ENCODE results near the gene SAMD3. TPM values are rescaled to one million over a fixed set of nuclear protein-coding genes. Genes with fewer than 3 reads are reported as not detected.

SAMD3 gene
- total and polyA plus RNA-seq, 2 experiments from 2014 or later: 3.8 to 4.9 TPM

DNA sequence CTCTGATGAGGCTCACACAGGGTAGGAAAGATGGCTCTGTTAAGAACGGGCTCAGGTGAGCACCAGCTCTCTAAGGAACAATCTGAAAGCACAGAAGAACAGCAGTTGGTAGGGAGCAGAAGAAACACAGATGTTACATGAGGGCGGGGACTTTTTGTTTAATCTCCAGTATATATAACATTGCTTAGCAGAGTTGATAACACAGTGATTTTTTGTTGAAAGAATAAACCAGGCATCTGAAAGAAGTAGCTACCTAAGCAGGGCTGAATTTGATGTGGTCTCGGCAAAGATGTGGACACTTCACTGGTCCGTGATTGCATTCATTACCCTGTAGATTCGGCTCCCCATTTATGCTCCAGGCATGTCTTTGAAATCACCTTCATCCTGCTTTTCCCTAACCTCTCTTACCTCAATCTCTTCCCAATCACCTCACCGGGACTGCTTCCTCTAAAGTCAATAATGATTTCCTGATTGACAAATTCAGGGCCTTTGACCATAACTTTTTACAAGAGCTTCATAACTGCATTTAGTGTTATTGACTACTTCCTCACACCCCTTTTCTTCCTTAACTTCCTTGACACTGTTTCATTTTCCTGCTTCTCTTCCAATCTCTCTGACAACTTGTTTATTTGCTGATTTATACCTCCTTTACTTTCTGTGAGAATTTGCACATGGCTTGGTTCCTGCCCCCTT, 34.4 kb downstream of the SAMD3 start:
- no peak overlapping the region for H3K4me2 ChIP-seq
- H3K79me2 ChIP-seq (replicated peaks; ENCODE audit: insufficient read depth): no peaks in the 10 kb centered on the region
- H3K27me3 ChIP-seq (ENCODE audit: insufficient read depth): no peaks in the 10 kb centered on the region
- no peaks in the 10 kb centered on the region for H3F3A ChIP-seq (replicated peaks; ENCODE audit: low read depth)
- peaks cover 6% of the 10 kb centered on the region; the same call in 1 of the 2 replicates for H3K9me2 ChIP-seq (ENCODE audit: insufficient read depth)
- ATAC-seq: no peak
- no peak for DNase-seq (ENCODE audit: low spot score)
- H3K4me3 ChIP-seq: no peak overlapping the region
- no peaks in the 10 kb centered on the region for H4K20me1 ChIP-seq (replicated peaks; ENCODE audit: insufficient read depth)
- no peak overlapping the region for H3K27ac ChIP-seq (ENCODE audit: low read depth)
- no peak overlapping the region for H3K4me3 Mint-ChIP-seq
- H3K36me3 Mint-ChIP-seq (ENCODE audit: low read depth): peaks cover 37% of the 10 kb centered on the region
- H3K9me3 Mint-ChIP-seq: peaks cover 24% of the 10 kb centered on the region
- H3K27me3 Mint-ChIP-seq (ENCODE audit: insufficient read depth, low read depth, poor library complexity): peaks cover 6% of the 10 kb centered on the region
- no peak for TF ChIP-seq EZH2phosphoT487 (IDR thresholded peaks at IDR 0.05; ENCODE audit: unreplicated experiment)
- TF ChIP-seq ZNF114 (CRISPR knock-in tag; IDR thresholded peaks at IDR 0.05): no peak
- no peak for TF ChIP-seq CREB1 (CRISPR knock-in tag; IDR thresholded peaks at IDR 0.05; ENCODE audit: low read depth)
- TF ChIP-seq, protein P1, sequence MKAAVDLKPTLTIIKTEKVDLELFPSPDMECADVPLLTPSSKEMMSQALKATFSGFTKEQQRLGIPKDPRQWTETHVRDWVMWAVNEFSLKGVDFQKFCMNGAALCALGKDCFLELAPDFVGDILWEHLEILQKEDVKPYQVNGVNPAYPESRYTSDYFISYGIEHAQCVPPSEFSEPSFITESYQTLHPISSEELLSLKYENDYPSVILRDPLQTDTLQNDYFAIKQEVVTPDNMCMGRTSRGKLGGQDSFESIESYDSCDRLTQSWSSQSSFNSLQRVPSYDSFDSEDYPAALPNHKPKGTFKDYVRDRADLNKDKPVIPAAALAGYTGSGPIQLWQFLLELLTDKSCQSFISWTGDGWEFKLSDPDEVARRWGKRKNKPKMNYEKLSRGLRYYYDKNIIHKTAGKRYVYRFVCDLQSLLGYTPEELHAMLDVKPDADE (IDR thresholded peaks at IDR 0.05): no peak
- no peak for TF ChIP-seq ZNF331 (CRISPR knock-in tag; IDR thresholded peaks at IDR 0.05; ENCODE audit: low read depth)
- TF ChIP-seq STAT1 (IDR thresholded peaks at IDR 0.05; ENCODE audit: unreplicated experiment): no peak
- TF ChIP-seq, protein P2, sequence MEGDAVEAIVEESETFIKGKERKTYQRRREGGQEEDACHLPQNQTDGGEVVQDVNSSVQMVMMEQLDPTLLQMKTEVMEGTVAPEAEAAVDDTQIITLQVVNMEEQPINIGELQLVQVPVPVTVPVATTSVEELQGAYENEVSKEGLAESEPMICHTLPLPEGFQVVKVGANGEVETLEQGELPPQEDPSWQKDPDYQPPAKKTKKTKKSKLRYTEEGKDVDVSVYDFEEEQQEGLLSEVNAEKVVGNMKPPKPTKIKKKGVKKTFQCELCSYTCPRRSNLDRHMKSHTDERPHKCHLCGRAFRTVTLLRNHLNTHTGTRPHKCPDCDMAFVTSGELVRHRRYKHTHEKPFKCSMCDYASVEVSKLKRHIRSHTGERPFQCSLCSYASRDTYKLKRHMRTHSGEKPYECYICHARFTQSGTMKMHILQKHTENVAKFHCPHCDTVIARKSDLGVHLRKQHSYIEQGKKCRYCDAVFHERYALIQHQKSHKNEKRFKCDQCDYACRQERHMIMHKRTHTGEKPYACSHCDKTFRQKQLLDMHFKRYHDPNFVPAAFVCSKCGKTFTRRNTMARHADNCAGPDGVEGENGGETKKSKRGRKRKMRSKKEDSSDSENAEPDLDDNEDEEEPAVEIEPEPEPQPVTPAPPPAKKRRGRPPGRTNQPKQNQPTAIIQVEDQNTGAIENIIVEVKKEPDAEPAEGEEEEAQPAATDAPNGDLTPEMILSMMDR (conservative IDR thresholded peaks at IDR 0.05; ENCODE audit: low read depth in 2 of 2): no peak
- TF ChIP-seq EZH2 (IDR thresholded peaks at IDR 0.05; ENCODE audit: low read depth, unreplicated experiment): no peak
- TF ChIP-seq JUNB (IDR thresholded peaks at IDR 0.05; ENCODE audit: unreplicated experiment): no peak
- TF ChIP-seq NANOG (IDR thresholded peaks at IDR 0.05; ENCODE audit: borderline replicate concordance): no peak
- TF ChIP-seq, protein P3, sequence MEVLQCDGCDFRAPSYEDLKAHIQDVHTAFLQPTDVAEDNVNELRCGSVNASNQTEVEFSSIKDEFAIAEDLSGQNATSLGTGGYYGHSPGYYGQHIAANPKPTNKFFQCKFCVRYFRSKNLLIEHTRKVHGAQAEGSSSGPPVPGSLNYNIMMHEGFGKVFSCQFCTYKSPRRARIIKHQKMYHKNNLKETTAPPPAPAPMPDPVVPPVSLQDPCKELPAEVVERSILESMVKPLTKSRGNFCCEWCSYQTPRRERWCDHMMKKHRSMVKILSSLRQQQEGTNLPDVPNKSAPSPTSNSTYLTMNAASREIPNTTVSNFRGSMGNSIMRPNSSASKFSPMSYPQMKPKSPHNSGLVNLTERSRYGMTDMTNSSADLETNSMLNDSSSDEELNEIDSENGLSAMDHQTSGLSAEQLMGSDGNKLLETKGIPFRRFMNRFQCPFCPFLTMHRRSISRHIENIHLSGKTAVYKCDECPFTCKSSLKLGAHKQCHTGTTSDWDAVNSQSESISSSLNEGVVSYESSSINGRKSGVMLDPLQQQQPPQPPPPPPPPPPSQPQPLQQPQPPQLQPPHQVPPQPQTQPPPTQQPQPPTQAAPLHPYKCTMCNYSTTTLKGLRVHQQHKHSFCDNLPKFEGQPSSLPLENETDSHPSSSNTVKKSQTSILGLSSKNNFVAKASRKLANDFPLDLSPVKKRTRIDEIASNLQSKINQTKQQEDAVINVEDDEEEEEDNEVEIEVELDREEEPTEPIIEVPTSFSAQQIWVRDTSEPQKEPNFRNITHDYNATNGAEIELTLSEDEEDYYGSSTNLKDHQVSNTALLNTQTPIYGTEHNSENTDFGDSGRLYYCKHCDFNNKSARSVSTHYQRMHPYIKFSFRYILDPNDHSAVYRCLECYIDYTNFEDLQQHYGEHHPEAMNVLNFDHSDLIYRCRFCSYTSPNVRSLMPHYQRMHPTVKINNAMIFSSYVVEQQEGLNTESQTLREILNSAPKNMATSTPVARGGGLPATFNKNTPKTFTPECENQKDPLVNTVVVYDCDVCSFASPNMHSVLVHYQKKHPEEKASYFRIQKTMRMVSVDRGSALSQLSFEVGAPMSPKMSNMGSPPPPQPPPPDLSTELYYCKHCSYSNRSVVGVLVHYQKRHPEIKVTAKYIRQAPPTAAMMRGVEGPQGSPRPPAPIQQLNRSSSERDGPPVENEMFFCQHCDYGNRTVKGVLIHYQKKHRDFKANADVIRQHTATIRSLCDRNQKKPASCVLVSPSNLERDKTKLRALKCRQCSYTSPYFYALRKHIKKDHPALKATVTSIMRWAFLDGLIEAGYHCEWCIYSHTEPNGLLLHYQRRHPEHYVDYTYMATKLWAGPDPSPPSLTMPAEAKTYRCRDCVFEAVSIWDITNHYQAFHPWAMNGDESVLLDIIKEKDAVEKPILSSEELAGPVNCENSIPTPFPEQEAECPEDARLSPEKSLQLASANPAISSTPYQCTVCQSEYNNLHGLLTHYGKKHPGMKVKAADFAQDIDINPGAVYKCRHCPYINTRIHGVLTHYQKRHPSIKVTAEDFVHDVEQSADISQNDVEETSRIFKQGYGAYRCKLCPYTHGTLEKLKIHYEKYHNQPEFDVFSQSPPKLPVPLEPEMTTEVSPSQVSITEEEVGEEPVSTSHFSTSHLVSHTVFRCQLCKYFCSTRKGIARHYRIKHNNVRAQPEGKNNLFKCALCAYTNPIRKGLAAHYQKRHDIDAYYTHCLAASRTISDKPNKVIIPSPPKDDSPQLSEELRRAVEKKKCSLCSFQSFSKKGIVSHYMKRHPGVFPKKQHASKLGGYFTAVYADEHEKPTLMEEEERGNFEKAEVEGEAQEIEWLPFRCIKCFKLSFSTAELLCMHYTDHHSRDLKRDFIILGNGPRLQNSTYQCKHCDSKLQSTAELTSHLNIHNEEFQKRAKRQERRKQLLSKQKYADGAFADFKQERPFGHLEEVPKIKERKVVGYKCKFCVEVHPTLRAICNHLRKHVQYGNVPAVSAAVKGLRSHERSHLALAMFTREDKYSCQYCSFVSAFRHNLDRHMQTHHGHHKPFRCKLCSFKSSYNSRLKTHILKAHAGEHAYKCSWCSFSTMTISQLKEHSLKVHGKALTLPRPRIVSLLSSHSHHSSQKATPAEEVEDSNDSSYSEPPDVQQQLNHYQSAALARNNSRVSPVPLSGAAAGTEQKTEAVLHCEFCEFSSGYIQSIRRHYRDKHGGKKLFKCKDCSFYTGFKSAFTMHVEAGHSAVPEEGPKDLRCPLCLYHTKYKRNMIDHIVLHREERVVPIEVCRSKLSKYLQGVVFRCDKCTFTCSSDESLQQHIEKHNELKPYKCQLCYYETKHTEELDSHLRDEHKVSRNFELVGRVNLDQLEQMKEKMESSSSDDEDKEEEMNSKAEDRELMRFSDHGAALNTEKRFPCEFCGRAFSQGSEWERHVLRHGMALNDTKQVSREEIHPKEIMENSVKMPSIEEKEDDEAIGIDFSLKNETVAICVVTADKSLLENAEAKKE (CRISPR knock-in tag; IDR thresholded peaks at IDR 0.05): no peak
- H2AFZ ChIP-seq: no peak overlapping the region
- no peak overlapping the region for H3K27ac Mint-ChIP-seq
- no peaks in the 10 kb centered on the region for H3K4me1 ChIP-seq (ENCODE audit: insufficient read depth)
- H3K4me1 Mint-ChIP-seq: peaks cover 5% of the 10 kb centered on the region
- H3K36me3 ChIP-seq (ENCODE audit: insufficient read depth): peaks cover 4% of the 10 kb centered on the region; the same call in 1 of the 2 replicates
